GM21529 (cell line): ENCODE results near the gene EZH1.

Experiments used
- ATAC-seq: cut with Tn5 transposase; IDR thresholded peaks from one replicate; pipeline ENCODE4 v1.9.1; 2021; ENCODE audit not compliant: unreplicated experiment

EZH1 gene

DNA sequence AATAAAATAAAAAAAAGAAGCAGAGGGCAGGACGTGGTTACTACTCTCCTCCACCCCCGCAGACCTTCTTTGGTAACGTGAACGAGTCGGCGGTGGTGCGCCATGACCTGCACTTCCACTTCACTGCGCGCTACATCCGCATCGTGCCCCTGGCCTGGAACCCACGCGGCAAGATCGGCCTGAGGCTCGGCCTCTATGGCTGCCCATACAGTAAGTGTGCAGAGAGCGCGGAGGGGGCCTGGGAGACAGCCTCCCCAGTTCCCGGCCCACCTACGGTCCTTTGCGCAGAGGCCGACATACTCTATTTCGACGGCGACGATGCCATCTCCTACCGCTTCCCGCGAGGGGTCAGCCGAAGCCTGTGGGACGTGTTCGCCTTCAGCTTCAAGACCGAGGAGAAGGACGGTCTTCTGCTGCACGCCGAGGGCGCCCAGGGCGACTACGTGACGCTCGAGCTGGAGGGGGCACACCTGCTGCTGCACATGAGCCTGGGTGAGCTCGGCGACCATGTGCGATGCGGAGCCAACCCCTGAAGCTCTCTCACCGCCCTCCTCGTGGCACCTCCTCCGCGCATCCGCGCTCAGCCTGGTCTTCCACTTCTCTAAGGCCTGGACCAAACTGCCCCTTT, 59.8 kb downstream of the EZH1 start:
- no peak for ATAC-seq

- ATAC-seq = no peak
Measured at GRCh38 chr17:42683407-42684034, 61.3 kb downstream of the EZH1 start.

DNA sequence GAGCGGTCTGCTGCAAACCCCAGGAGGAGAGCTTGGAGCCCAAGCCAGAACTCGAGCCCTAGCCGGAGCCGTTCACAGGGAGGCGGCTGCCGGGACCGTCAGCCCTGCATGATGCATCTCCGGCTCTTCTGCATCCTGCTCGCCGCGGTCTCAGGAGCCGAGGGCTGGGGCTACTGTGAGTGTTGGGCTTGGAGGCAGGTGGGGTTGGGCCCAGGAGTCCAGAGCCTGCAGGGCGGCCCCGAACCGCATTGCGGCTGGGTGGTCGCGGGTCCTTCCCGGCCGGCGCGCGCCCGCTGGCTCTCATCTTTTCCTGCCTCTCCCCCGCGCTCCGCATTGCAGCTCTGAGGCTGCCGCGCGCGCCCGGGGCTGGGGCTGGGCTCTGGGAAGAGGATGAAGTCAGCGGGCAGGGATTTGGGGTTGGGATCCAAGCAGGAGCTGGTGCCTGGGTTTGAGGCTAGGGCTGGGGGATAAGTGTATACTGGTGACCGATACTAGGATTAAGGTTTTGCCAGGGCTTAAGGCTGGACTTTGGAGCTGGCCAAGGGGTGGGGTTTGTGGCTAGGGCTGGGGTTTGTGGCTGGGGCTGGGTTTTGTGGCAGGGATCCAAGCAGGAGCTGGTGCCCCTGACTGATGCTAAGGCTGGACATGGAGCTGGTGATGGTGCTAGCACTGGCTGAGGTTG, 62.0 kb downstream of the EZH1 start:
- ATAC-seq = no peak

GRCh38 chr17:42681976-42682721, 62.7 kb downstream of the EZH1 start, which contains the start of gene CNTNAP1:
CNTNAP1 (plus strand) TSS chr17:42682531; CDS start chr17:42682830, 299 bp downstream.
- ATAC-seq = no peak

GRCh38 chr17:42680331-42680808, 64.5 kb downstream of the EZH1 start:
- no peak for ATAC-seq

DNA sequence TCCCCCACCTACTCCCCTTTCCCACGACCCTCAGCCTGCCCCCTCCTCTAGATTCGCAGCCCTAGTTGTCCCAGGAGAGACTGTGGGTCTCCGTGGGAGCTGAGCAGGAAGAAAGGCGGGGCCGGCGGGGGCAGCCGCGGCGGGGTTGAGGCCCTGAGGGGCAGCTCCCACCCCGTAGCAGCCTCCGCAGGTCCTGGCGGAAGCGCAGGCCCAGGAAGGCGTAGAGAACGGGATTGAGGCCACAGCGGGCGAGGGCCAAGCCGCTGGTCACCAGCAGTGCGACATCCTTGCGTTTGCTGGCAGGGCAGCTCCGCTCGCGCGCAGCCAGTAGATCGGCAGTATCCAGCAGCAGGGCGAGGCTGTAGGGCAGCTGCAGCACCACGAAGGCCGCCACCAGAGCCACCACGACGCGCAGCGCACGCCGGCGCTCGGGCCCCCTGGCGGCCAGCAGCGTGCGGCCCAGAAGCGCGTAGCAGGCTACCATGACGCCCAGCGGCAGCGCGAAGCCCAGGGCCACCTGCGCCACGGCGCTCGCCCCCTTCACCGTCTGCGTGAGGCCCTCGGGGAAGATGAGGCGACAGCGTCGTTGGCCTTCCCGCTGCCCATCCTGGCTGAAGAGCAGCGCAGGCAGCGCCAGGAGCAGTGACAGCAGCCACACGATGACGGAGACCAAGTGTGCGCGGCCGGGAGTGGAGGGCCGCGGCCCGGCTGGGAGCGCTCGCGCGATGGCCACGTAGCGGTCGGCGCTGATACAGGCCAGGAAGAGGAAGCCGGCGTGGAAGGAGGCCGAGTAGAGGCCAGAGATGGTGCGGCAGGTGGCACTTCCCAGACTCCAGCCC, 65.1 kb downstream of the EZH1 start:
- ATAC-seq = no peak

GRCh38 chr17:42678951-42679491, 65.8 kb downstream of the EZH1 start:
- ATAC-seq = no peak

GRCh38 chr17:42677921-42678781, 66.7 kb downstream of the EZH1 start:
- no peak for ATAC-seq

- ATAC-seq = peak; percentile 52
Measured at GRCh38 chr17:42677012-42677857, 67.6 kb downstream of the EZH1 start.

DNA sequence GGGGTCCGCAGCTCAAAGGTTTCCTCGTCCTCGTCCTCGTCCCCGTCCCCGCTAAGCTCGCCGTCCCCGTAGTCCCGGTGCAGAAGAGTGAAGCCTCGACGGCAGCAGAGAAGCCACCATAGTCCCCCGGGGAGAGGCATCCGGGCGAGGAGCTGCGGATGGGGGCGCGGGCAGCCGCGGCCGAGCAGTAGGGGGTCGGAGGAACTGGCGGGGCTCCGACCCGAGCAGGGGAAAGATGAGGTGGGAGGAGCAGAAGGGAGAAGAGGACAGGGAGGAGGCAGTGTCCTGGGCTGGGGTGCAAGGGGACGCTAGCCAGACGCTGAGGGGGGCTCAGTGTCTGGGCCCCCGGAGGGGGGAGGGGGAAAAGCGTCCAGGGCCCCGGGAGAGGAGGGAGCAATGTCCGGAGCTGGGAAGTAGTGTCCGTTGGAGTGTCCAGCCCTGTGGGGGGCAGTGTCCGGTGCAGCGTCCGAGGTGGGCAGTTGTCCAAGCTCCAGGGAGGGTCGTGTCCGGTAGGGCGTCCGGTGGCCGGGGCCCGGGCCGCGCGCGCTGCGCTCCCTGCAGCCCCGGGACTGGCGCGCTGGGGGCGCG, 68.3 kb downstream of the EZH1 start, which contains the start of gene PLEKHH3:
Gene PLEKHH3 (minus strand): TSS at position 571 of the 588 bp plus-strand sequence. CDS start 431 bp downstream, at position 140.
- ATAC-seq = no peak

DNA sequence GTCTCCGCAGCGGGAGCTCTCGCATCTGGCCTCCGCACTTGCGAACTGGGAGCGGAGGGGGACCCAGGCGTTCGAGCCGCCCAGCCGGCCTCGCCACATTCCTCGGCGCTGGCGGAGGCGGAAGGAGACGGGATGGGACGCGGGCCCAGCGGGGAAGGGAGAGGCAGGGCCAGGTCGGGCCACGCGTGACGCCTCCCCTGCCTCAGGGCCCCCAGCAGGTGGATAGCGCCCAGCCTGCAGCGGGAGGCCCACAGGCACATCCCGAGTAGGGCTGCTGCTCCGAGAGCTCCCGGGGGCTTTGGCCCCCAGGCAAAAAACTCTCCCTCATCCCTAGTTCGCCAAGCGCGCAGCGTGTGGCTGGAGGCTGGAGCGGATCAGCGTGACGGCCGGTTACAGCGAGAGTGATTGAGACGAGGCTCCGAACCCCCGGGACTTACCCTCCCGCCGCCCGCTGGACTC, 68.8 kb downstream of the EZH1 start:
- no peak for ATAC-seq

GRCh38 chr17:42675348-42675964, 69.4 kb downstream of the EZH1 start:
- no peak for ATAC-seq

DNA sequence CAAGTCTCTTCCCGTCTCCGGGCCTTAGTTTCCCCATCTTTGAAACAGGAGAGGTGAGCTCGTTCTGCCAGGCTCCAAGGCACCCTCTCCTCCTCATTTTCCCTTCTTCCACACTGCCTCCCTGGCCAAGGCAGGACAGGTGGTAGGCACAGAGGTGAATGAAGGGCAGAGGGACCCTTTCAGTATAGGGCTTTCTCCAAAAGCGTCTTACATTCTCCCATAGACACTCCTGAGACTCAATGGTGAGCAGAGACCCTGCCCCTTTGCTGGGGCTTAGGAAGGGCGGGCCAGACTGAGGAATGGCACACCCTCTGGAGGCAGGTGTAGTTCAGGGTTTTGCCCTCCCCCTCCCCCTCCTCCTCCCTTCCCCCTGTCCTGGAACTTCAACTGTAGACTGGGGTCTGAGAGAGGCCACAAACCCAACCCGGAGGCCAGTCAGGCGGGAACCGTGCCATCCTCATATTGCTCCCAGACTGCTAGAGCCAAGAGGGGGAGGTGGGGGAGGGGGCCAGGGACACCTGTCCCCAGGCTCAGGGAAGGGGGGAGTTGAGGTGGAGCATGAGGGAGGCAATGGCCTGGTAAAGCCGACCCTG, 70.0 kb downstream of the EZH1 start:
- no peak for ATAC-seq

- no peak for ATAC-seq
Measured at GRCh38 chr17:42673885-42674754, 70.7 kb downstream of the EZH1 start.

GRCh38 chr17:42673266-42673884, 71.5 kb downstream of the EZH1 start:
- no peak for ATAC-seq

DNA sequence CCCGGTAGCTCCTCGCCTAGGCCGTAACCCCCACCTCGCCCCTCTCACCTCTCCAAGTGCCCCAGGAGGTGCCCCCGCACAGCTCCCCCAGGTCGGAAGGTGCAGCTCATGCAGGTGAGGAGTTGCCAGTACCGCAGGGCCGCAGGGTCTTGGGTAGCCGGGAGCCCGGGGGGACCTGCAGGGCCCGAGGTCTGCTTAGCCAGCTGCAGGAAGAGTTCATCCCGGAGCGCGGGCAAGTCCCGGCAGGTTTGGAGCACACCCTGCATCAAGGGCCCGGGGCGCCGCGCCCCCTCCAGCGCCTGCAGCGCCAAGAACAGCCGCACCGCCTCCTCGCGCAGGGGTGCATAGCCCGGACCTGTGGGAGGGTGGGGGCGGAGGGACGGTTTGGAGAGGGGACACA, 72.8 kb downstream of the EZH1 start:
- no peak for ATAC-seq
